IMR-90 (cell line): ENCODE measurements around the gene CAMTA1. TPM values are rescaled to one million over a fixed set of nuclear protein-coding genes. Genes with fewer than 3 reads are reported as not detected.

Experiments
- ATAC-seq: fragments of 200-7000 bp; cut with Tn5 transposase; 2 replicates; pipeline ENCODE4 v1.9.1; 2020; ENCODE audit warnings: low read depth, mild to moderate bottlenecking, moderate library complexity
- BruUV-seq: library from RNA; stranded (reverse); fragments of 400-500 nt; replicated peaks from 2 replicates; lab custom pipeline; 2021; lab: Mats Ljungman, UMichigan
- CTCF ChIA-PET: fragments of 300-600 bp; formaldehyde crosslinking; extraction: SDS; loops from one replicate; lab custom pipeline; 2021; ENCODE audit warnings: antibody characterized with exemption; lab: Yijun Ruan, JAX
- POLR2A ChIA-PET: fragments of 300-600 bp; sonication (Branson Sonifier 250); formaldehyde crosslinking; loops from one replicate; lab custom pipeline; 2022; ENCODE audit warnings: antibody characterized with exemption; ENCODE audit not compliant: unreplicated experiment; lab: Charles Lee
- DNase-seq: peaks from one replicate; pipeline ENCODE4 v3.0.0; 2013
- H2AFZ ChIP-seq: replicated peaks from 2 replicates; pipeline ENCODE3; 2013; ENCODE audit warnings: low read length, mild to moderate bottlenecking; ENCODE audit not compliant: poor library complexity
- H2AK5ac ChIP-seq: 2 replicates; pipeline ENCODE4 v1.6.1; 2013; ENCODE audit warnings: low read depth, low read length, inconsistent platforms
- H2AK9ac ChIP-seq: replicated peaks from 2 replicates; pipeline ENCODE3; 2013; ENCODE audit warnings: mild to moderate bottlenecking, low read depth, low read length, moderate library complexity; ENCODE audit not compliant: poor library complexity
- H2BK120ac ChIP-seq: 2 replicates; pipeline ENCODE4 v1.6.1; 2013; ENCODE audit warnings: low read depth, low read length, inconsistent platforms
- H2BK15ac ChIP-seq: 3 replicates; pipeline ENCODE4 v1.6.1; 2013; ENCODE audit warnings: low read depth, low read length, inconsistent platforms
- H2BK20ac ChIP-seq: 2 replicates; pipeline ENCODE4 v1.6.1; 2013; ENCODE audit warnings: low read depth, mild to moderate bottlenecking, inconsistent platforms, low read length, moderate library complexity
- H2BK5ac ChIP-seq: 2 replicates; pipeline ENCODE4 v1.6.1; 2013; ENCODE audit warnings: mild to moderate bottlenecking, low read depth, low read length, inconsistent platforms; ENCODE audit not compliant: poor library complexity, severe bottlenecking
- H3K14ac ChIP-seq: replicated peaks from 2 replicates; pipeline ENCODE4 v1.6.1; 2013; ENCODE audit warnings: low read depth, low read length, inconsistent platforms
- H3K18ac ChIP-seq: 2 replicates; pipeline ENCODE4 v1.6.1; 2013; ENCODE audit warnings: low read depth, low read length, control low read depth
- H3K23ac ChIP-seq: 2 replicates; pipeline ENCODE4 v1.6.1; 2013; ENCODE audit warnings: low read depth, low read length, inconsistent platforms
- H3K27ac ChIP-seq: 2 replicates; pipeline ENCODE4 v1.5.1; 2013; ENCODE audit warnings: mild to moderate bottlenecking, control low read depth, low read length; ENCODE audit not compliant: insufficient read depth
- H3K27me3 ChIP-seq: 2 replicates; pipeline ENCODE4 v1.6.1; 2013; ENCODE audit warnings: low read length; ENCODE audit not compliant: control insufficient read depth, insufficient read depth
- H3K36me3 ChIP-seq: 2 replicates; pipeline ENCODE4 v1.6.1; 2013; ENCODE audit warnings: low read length, mixed read lengths; ENCODE audit not compliant: control insufficient read depth, insufficient read depth
- H3K4ac ChIP-seq: 2 replicates; pipeline ENCODE4 v1.6.1; 2013; ENCODE audit warnings: low read depth, low read length, inconsistent platforms
- H3K4me1 ChIP-seq: 2 replicates; pipeline ENCODE4 v1.6.1; 2013; ENCODE audit warnings: low read length, mixed read lengths; ENCODE audit not compliant: control insufficient read depth, insufficient read depth
- H3K4me2 ChIP-seq: 2 replicates; pipeline ENCODE4 v1.6.1; 2013; ENCODE audit warnings: low read depth, mild to moderate bottlenecking, control low read depth, low read length, moderate library complexity
- H3K4me3 ChIP-seq: 2 replicates; pipeline ENCODE4 v1.5.1; 2013; ENCODE audit warnings: low read depth, mild to moderate bottlenecking, control low read depth, low read length, moderate library complexity; ENCODE audit not compliant: insufficient read depth
- H3K56ac ChIP-seq: 2 replicates; pipeline ENCODE4 v1.6.1; 2013; ENCODE audit warnings: low read length, inconsistent platforms; ENCODE audit not compliant: insufficient read depth; ENCODE audit errors: extremely low read depth
- H3K79me1 ChIP-seq, 2 experiments: 2 replicates each; pipeline ENCODE4 v1.6.1; 2013; ENCODE audit warnings: low read length in 2 of 2, inconsistent platforms in 1 of 2, low read depth in 1 of 2
- H3K9ac ChIP-seq: 2 replicates; pipeline ENCODE4 v1.6.1; 2013; ENCODE audit warnings: low read depth, low read length, control low read depth
- H3K9me1 ChIP-seq: 2 replicates; pipeline ENCODE4 v1.6.1; 2013; ENCODE audit warnings: low read length, inconsistent platforms; ENCODE audit not compliant: insufficient read depth
- H3K9me3 ChIP-seq: 2 replicates; pipeline ENCODE4 v1.6.1; 2013; ENCODE audit warnings: low read length; ENCODE audit not compliant: control insufficient read depth, insufficient read depth
- H4K20me1 ChIP-seq: 2 replicates; pipeline ENCODE4 v1.6.1; 2013; ENCODE audit warnings: low read length, inconsistent platforms; ENCODE audit not compliant: insufficient read depth
- H4K5ac ChIP-seq: 2 replicates; pipeline ENCODE4 v1.6.1; 2013; ENCODE audit warnings: mild to moderate bottlenecking, low read depth, low read length, control low read depth
- H4K8ac ChIP-seq, 2 experiments: 2 replicates each; pipeline ENCODE4 v1.6.1; 2013; ENCODE audit warnings: low read depth in 2 of 2, low read length in 2 of 2, control low read depth in 1 of 2, inconsistent platforms in 1 of 2
- H4K91ac ChIP-seq: 2 replicates; pipeline ENCODE4 v1.6.1; 2013; ENCODE audit warnings: low read depth, low read length, inconsistent platforms; ENCODE audit not compliant: insufficient read depth
- CHD1 ChIP-seq: IDR thresholded peaks from 2 replicates; pipeline ENCODE4 v1.6.1; 2012; ENCODE audit warnings: low read depth, low read length, improper control_type of control experiment
- RAD21 ChIP-seq: IDR thresholded peaks from 2 replicates; pipeline ENCODE4 v1.6.1; 2012; ENCODE audit warnings: low read length, improper control_type of control experiment
- RFX5 ChIP-seq: IDR thresholded peaks from 2 replicates; pipeline ENCODE4 v1.8.0; 2012; ENCODE audit warnings: low read depth, mild to moderate bottlenecking, low read length, moderate library complexity
- SMC3 ChIP-seq: fragments of 150-350 bp; IDR thresholded peaks from 2 replicates; pipeline ENCODE4 v1.6.1; 2016; ENCODE audit warnings: low read depth, mild to moderate bottlenecking, antibody characterized with exemption, low read length, moderate library complexity
- WGBS, 2 experiments: methylation state at CpG; one replicate each; pipeline versions ENCODE4 v1.1.5 to v1.1.7; 2013; ENCODE audit warnings: missing lambda C conversion rate in 2 of 2; ENCODE audit not compliant: insufficient read length in 1 of 2; ENCODE audit errors: extremely low coverage in 2 of 2; 5-methylcytosine and 5-hydroxymethylcytosine counted together
- dilution Hi-C: fragments of 300-500 bp; cut with HindIII; formaldehyde crosslinking; loops from one replicate; pipeline ENCODE4 v1.14.3; 2018; ENCODE audit warnings: low sequenced_read_pairs; ENCODE audit not compliant: unreplicated experiment
- in situ Hi-C: fragments of 300-500 bp; cut with MboI; formaldehyde crosslinking; loops from 3 replicates; pipeline ENCODE4 v1.14.3; 2019; ENCODE audit warnings: low sequenced_read_pairs, inconsistent platforms, mixed read lengths
- intact Hi-C: fragments of 100-400 bp; cut with micrococcal nuclease; formaldehyde crosslinking; loops from 2 replicates; pipeline ENCODE4 v1.10.0; 2022
- polyA plus RNA-seq, 3 experiments: library from polyadenylated mRNA; depleted of rRNA; stranded (reverse); fragments of >200 nt; gene quantifications; 2 replicates each; pipeline ENCODE4 v1.2.3, GENCODE V29; 2012; ENCODE audit warnings: low replicate concordance in 1 of 3
- total RNA-seq: library from RNA; depleted of rRNA; stranded (reverse); fragments of >200 nt; gene quantifications from 2 replicates; pipeline ENCODE4 v1.2.3, GENCODE V29; 2012
- TF ChIP-seq, protein P1 (sequence below): fragments of 150-350 bp; IDR thresholded peaks from 2 replicates; pipeline ENCODE4 v1.6.1; 2017; ENCODE audit warnings: mild to moderate bottlenecking, antibody characterized with exemption, low read length, low read depth

Gene CAMTA1
- total and polyA plus RNA-seq, 2 of the 4 experiments (the other 2 are of a cell fraction): 35.5 to 74.3 TPM

DNA sequence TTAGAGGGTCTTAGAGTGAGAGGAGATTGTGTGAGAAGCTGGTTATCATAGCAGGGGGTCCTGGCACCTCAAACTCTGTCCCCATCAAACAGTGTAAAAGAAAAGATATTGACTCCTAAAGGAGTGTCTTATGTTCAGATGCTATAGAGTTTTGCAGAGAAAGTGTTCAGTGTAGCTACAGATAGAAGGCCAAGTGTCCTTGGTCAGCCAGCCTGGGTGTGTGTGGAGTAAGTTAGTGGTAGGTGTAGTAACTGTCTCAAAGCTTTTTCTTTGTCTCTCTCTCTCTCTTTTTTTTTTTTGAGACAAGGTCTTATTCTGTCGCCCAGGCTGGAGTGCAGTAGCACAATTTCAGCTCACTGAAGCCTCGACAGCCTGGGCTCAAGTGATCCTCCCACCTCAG is 17.2 kb downstream of the CAMTA1 start:
- H4K8ac ChIP-seq: peak overlapping the region; percentile 32 to 51
- H3K36me3 ChIP-seq: no peaks in the 10 kb centered on the region
- peak overlapping the region; percentile 82; the same call in 1 of the 2 replicates for H3K14ac ChIP-seq
- no TSS peak for BruUV-seq
- peak overlapping the region; percentile 73; the same call in 1 of the 2 replicates for H3K18ac ChIP-seq
- no peak for ATAC-seq
- H4K20me1 ChIP-seq: peaks cover 5% of the 10 kb centered on the region; the same call in 1 of the 2 replicates
- dilution Hi-C loops (no loop called here), in situ Hi-C loops (loop anchor here (10.0 kb wide), 1 partner anchor 842 kb away; no protein-coding TSS in a partner anchor), intact Hi-C loops (loop anchor here (5.0 kb wide), 1 partner anchor 70 kb away; no protein-coding TSS in a partner anchor)
- no peak overlapping the region for H3K9ac ChIP-seq
- no peak overlapping the region for H2AK9ac ChIP-seq
- H2BK5ac ChIP-seq: peak overlapping the region; percentile 69
- no peak overlapping the region for H3K4me3 ChIP-seq
- ChIA-PET CTCF (interaction anchor here (0.6 to 0.7 kb wide), 2 partner anchors 66 to 401 kb away, joined by 4 to 5 read pairs; no protein-coding TSS in a partner anchor), POLR2A (no interaction called here)
- peaks cover 19 to 67% of the 10 kb centered on the region in 2 experiments for H3K79me1 ChIP-seq
- TF ChIP-seq, protein P1, sequence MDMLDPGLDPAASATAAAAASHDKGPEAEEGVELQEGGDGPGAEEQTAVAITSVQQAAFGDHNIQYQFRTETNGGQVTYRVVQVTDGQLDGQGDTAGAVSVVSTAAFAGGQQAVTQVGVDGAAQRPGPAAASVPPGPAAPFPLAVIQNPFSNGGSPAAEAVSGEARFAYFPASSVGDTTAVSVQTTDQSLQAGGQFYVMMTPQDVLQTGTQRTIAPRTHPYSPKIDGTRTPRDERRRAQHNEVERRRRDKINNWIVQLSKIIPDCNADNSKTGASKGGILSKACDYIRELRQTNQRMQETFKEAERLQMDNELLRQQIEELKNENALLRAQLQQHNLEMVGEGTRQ: no peak
- no peak for TF ChIP-seq RAD21
- no peak for TF ChIP-seq RFX5
- TF ChIP-seq SMC3: no peak
- TF ChIP-seq CHD1: no peak
- peak overlapping the region; percentile 81 for H2BK120ac ChIP-seq
- no peak overlapping the region for H3K56ac ChIP-seq
- H3K4ac ChIP-seq: peak overlapping the region; percentile 60
- peak overlapping the region; percentile 71 for H4K5ac ChIP-seq
- no peak overlapping the region for H3K4me2 ChIP-seq
- peak overlapping the region; percentile 55; the same call in 1 of the 2 replicates for H3K23ac ChIP-seq
- H4K91ac ChIP-seq: peak overlapping the region; percentile 42
- peaks cover 20% of the 10 kb centered on the region for H3K9me1 ChIP-seq
- H3K4me1 ChIP-seq: peaks cover 35% of the 10 kb centered on the region
- WGBS, 2 experiments: no CpG with 5 or more reads among the region's 2 CpGs
- H3K27me3 ChIP-seq: no peaks in the 10 kb centered on the region
- no peak for DNase-seq
- H2AFZ ChIP-seq: no peak overlapping the region
- H2BK15ac ChIP-seq: peak overlapping the region; percentile 42; the same call in 1 of the 3 replicates
- peak overlapping the region; percentile 83 for H2BK20ac ChIP-seq
- H2AK5ac ChIP-seq: peak overlapping the region; percentile 90
- H3K9me3 ChIP-seq: no peaks in the 10 kb centered on the region
- peak overlapping the region; percentile 73 for H3K27ac ChIP-seq
